ENCODE data around the gene TEX264. TPM values are rescaled to one million over a fixed set of nuclear protein-coding genes. Genes with fewer than 3 reads are reported as not detected.

Gene TEX264
- total and polyA plus RNA-seq, 5 donors, result 37.6 to 67.8 (median 38.8) TPM

DNA sequence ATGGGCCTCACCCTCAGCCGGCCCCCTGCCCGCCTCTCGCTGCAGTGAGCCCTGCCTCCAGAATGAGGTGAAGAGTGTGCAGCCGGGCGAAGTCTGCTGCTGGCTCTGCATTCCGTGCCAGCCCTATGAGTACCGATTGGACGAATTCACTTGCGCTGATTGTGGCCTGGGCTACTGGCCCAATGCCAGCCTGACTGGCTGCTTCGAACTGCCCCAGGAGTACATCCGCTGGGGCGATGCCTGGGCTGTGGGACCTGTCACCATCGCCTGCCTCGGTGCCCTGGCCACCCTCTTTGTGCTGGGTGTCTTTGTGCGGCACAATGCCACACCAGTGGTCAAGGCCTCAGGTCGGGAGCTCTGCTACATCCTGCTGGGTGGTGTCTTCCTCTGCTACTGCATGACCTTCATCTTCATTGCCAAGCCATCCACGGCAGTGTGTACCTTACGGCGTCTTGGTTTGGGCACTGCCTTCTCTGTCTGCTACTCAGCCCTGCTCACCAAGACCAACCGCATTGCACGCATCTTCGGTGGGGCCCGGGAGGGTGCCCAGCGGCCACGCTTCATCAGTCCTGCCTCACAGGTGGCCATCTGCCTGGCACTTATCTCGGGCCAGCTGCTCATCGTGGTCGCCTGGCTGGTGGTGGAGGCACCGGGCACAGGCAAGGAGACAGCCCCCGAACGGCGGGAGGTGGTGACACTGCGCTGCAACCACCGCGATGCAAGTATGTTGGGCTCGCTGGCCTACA is 44.4 kb downstream of the TEX264 start:
- WGBS, result 95% methylated on average over 36 of the region's 36 CpGs
- Histone ChIP-seq H3K4me1 (ENCODE audit: control insufficient read depth, insufficient read depth, low read length) (no peaks in the 10 kb centered on the region), H3K9me3 (ENCODE audit: control insufficient read depth, low read length) (no peaks in the 10 kb centered on the region), H3K27ac (ENCODE audit: low read length) (no peak overlapping the region), H3K4me3 (ENCODE audit: low read length) (no peak overlapping the region), H3K27me3 (ENCODE audit: control insufficient read depth, insufficient read depth) (no peaks in the 10 kb centered on the region)
- DNase-seq, result no peak
- intact Hi-C loops (cut with DNase I), result loop anchor here in 1 of 4 donors (10.0 kb wide), 1 partner anchor 89 kb away; no protein-coding TSS in a partner anchor
- no peak for ATAC-seq

- 97% methylated on average over 8 of the region's 8 CpGs for WGBS
- no peak overlapping the region for H3K27ac ChIP-seq (ENCODE audit: low read length)
These were observed 44.9 kb downstream of the TEX264 start for GRCh38 chr3:51715977-51716294.

DNA sequence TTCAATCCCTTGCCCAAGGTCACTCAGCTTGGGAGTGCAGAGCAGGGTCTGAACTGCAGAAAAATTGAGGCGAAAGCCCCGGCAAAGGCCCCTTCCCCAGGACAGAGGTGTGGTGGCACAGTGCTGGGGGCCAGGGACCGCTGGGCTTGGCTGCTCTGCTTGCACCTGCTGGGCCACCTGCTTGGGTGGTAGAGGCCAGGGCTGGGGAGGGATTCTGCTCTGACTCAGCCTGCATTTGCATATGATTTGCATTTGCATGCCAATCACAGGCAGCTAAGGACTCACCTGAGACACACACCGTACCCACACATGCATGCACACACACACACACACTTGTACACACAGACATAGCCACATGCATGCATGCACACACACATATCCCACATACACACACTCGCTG is 45.8 kb downstream of the TEX264 start:
- Histone ChIP-seq H3K4me1 (ENCODE audit: control insufficient read depth, insufficient read depth, low read length) (no peaks in the 10 kb centered on the region), H3K27ac (ENCODE audit: low read length) (no peak overlapping the region), H3K27me3 (ENCODE audit: control insufficient read depth, insufficient read depth) (no peaks in the 10 kb centered on the region), H3K9me3 (ENCODE audit: control insufficient read depth, low read length) (no peaks in the 10 kb centered on the region), H3K4me3 (ENCODE audit: low read length) (no peak overlapping the region)
- DNase-seq (no peak), ATAC-seq (no peak)
- intact Hi-C loops (cut with DNase I), result loop anchor here in 1 of 4 donors (10.0 kb wide), 1 partner anchor 88 kb away; no protein-coding TSS in a partner anchor
- WGBS, result 90% methylated on average over 5 of the region's 5 CpGs

More at GRCh38 chr3:51715977-51716294, 44.9 kb downstream of the TEX264 start:
- no peak for ATAC-seq
- Histone ChIP-seq H3K4me3 (ENCODE audit: low read length) (no peak overlapping the region), H3K27me3 (ENCODE audit: control insufficient read depth, insufficient read depth) (no peaks in the 10 kb centered on the region), H3K9me3 (ENCODE audit: control insufficient read depth, low read length) (no peaks in the 10 kb centered on the region), H3K4me1 (ENCODE audit: control insufficient read depth, insufficient read depth, low read length) (no peaks in the 10 kb centered on the region)
- intact Hi-C loops (cut with DNase I), result loop anchor here in 1 of 4 donors (10.0 kb wide), 1 partner anchor 89 kb away; no protein-coding TSS in a partner anchor
- DNase-seq, result no peak

DNA sequence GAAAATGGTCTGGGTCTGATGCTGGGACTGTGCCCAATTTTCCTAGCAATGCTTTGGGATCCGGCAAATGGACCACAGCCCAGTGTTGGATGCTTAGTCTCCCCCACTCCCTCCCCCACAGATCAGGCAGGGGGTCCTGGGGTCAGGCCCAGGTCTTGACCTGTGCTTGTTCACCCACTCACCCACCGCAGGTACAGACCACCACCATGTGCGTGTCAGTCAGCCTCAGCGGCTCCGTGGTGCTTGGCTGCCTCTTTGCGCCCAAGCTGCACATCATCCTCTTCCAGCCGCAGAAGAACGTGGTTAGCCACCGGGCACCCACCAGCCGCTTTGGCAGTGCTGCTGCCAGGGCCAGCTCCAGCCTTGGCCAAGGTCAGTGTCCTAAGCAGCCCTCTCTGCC is 46.4 kb downstream of the TEX264 start:
- no peaks in the 10 kb centered on the region for H3K27me3 ChIP-seq (ENCODE audit: control insufficient read depth, insufficient read depth)
- intact Hi-C loops (cut with DNase I), result loop anchor here in 1 of 4 donors (10.0 kb wide), 1 partner anchor 87 kb away; no protein-coding TSS in a partner anchor
- H3K4me3 ChIP-seq (ENCODE audit: low read length), result no peak overlapping the region
- DNase-seq (no peak), ATAC-seq (no peak)
- no peaks in the 10 kb centered on the region for H3K9me3 ChIP-seq (ENCODE audit: control insufficient read depth, low read length)
- no peak overlapping the region for H3K27ac ChIP-seq (ENCODE audit: low read length)
- no peaks in the 10 kb centered on the region for H3K4me1 ChIP-seq (ENCODE audit: control insufficient read depth, insufficient read depth, low read length)
- WGBS, result 94% methylated on average over 10 of the region's 10 CpGs

- intact Hi-C loops (cut with DNase I), result loop anchor here in 1 of 4 donors (10.0 kb wide), 1 partner anchor 87 kb away; no protein-coding TSS in a partner anchor
- no peak overlapping the region for H3K27ac ChIP-seq (ENCODE audit: low read length)
- no peaks in the 10 kb centered on the region for H3K9me3 ChIP-seq (ENCODE audit: control insufficient read depth, low read length)
- WGBS, result 84% methylated on average over 7 of the region's 7 CpGs
- H3K4me3 ChIP-seq (ENCODE audit: low read length), result no peak overlapping the region
- H3K27me3 ChIP-seq (ENCODE audit: control insufficient read depth, insufficient read depth), result no peaks in the 10 kb centered on the region
- H3K4me1 ChIP-seq (ENCODE audit: control insufficient read depth, insufficient read depth, low read length), result no peaks in the 10 kb centered on the region
- no peak for DNase-seq
- ATAC-seq, result no peak
These were observed 46.9 kb downstream of the TEX264 start for GRCh38 chr3:51717947-51718346.

GRCh38 chr3:51718547-51719409 is 47.7 kb downstream of the TEX264 start:
- Histone ChIP-seq H3K9me3 (ENCODE audit: control insufficient read depth, low read length) (no peaks in the 10 kb centered on the region), H3K4me1 (ENCODE audit: control insufficient read depth, insufficient read depth, low read length) (no peaks in the 10 kb centered on the region), H3K4me3 (ENCODE audit: low read length) (no peak overlapping the region), H3K27ac (ENCODE audit: low read length) (no peak overlapping the region), H3K27me3 (ENCODE audit: control insufficient read depth, insufficient read depth) (no peaks in the 10 kb centered on the region)
- intact Hi-C loops (cut with DNase I), result loop anchor here in 1 of 4 donors (10.0 kb wide), 1 partner anchor 86 kb away; no protein-coding TSS in a partner anchor
- peak; percentile 46 to 57 for ATAC-seq
- 44% methylated on average over 16 of the region's 16 CpGs for WGBS
- DNase-seq, result peak in 2 of 3 donors; percentile 62 to 84

- Histone ChIP-seq H3K4me1 (ENCODE audit: control insufficient read depth, insufficient read depth, low read length) (no peaks in the 10 kb centered on the region), H3K27me3 (ENCODE audit: control insufficient read depth, insufficient read depth) (no peaks in the 10 kb centered on the region), H3K9me3 (ENCODE audit: control insufficient read depth, low read length) (no peaks in the 10 kb centered on the region), H3K27ac (ENCODE audit: low read length) (no peak overlapping the region), H3K4me3 (ENCODE audit: low read length) (no peak overlapping the region)
- ATAC-seq (no peak), DNase-seq (no peak)
- intact Hi-C loops (cut with DNase I), result loop anchor here in 1 of 4 donors (10.0 kb wide), 1 partner anchor 85 kb away; no protein-coding TSS in a partner anchor
- WGBS, result 77% methylated on average over 5 of the region's 5 CpGs
These were observed 48.5 kb downstream of the TEX264 start for GRCh38 chr3:51719410-51720025.

DNA sequence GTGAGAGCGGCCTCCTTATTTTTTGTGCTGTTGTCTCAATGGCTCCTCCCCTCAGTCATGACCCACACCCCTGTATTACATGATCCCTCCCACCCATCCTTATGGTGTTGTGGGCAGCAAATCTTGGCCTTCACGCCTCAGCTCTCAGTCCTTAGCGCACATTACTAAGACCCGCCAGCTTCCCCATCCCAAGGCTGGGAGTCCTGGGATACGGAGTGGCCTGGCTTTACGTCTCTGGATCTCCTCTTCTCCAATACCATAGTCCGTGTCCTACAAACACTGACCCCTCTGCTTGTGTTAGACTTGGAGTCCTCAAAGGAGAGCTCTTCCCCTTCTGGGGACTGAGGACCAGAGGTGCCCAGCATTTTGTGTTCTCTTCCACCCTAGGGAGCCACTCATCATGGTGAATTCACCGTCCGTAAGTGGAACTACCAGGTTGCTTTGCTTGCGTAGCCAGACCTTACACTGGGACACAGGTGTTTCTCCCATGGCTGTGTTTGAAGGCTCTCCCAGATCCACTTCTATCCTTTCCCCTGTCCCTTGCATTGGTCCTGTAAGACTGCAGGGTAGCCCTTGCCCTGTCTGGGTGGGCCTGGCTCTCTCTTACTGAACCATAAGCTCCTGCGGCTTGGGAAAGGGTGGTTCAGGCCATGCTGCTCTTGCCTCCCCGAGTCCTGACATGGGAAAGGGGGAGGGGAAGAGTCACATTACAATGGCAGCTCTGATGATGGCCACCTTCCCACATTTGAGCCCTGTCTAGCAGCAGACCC is 49.4 kb downstream of the TEX264 start:
- Histone ChIP-seq H3K27me3 (ENCODE audit: control insufficient read depth, insufficient read depth) (no peaks in the 10 kb centered on the region), H3K4me3 (ENCODE audit: low read length) (no peak overlapping the region), H3K27ac (ENCODE audit: low read length) (no peak overlapping the region), H3K9me3 (ENCODE audit: control insufficient read depth, low read length) (no peaks in the 10 kb centered on the region), H3K4me1 (ENCODE audit: control insufficient read depth, insufficient read depth, low read length) (no peaks in the 10 kb centered on the region)
- DNase-seq (no peak), ATAC-seq (no peak)
- WGBS, result 87% methylated on average over 12 of the region's 12 CpGs
- intact Hi-C loops (cut with DNase I), result no loop called here

- Histone ChIP-seq H3K4me3 (ENCODE audit: low read length) (no peak overlapping the region), H3K27me3 (ENCODE audit: control insufficient read depth, insufficient read depth) (no peaks in the 10 kb centered on the region), H3K9me3 (ENCODE audit: control insufficient read depth, low read length) (no peaks in the 10 kb centered on the region), H3K4me1 (ENCODE audit: control insufficient read depth, insufficient read depth, low read length) (no peaks in the 10 kb centered on the region), H3K27ac (ENCODE audit: low read length) (no peak overlapping the region)
- WGBS, result 73% methylated on average over 8 of the region's 8 CpGs
- ATAC-seq (no peak), DNase-seq (no peak)
- intact Hi-C loops (cut with DNase I), result no loop called here
These were observed 50.2 kb downstream of the TEX264 start for GRCh38 chr3:51721062-51721745.

GRCh38 chr3:51722362-51722761 is 51.3 kb downstream of the TEX264 start:
- 70% methylated on average over 4 of the region's 4 CpGs for WGBS
- intact Hi-C loops (cut with DNase I), result no loop called here
- no peak for ATAC-seq

More at GRCh38 chr3:51722362-51722761, 51.3 kb downstream of the TEX264 start:
- Histone ChIP-seq H3K27ac (ENCODE audit: low read length) (no peak overlapping the region), H3K27me3 (ENCODE audit: control insufficient read depth, insufficient read depth) (no peaks in the 10 kb centered on the region), H3K4me3 (ENCODE audit: low read length) (no peak overlapping the region), H3K9me3 (ENCODE audit: control insufficient read depth, low read length) (no peaks in the 10 kb centered on the region), H3K4me1 (ENCODE audit: control insufficient read depth, insufficient read depth, low read length) (no peaks in the 10 kb centered on the region)
- DNase-seq, result no peak

Measured in right cardiac atrium (tissue), 5 donors.